Uterus (tissue), 4 donors: ENCODE data around the gene GJA1. TPM values are rescaled to one million over a fixed set of nuclear protein-coding genes. Genes with fewer than 3 reads are reported as not detected.
"Not testable (repeated sequence)": the region's sequence is repeated elsewhere in the genome, so short reads cannot be mapped to it uniquely, and the experiment has no call there.

Source experiments
- DNase-seq, 2 donors: peaks; one replicate each; pipeline ENCODE4 v3.0.0-alpha.2; 2019 to 2020
- H3K27ac ChIP-seq, 2 donors: fragments of 200-600 bp; sonication (generic); 1 replicate in 1 of 2; 2 replicates in 1 of 2; pipeline ENCODE4 v1.5.1; 2016 to 2018
- H3K27me3 ChIP-seq, 2 donors: fragments of 200-600 bp; sonication (generic); one replicate each; pipeline ENCODE4 v1.5.1; 2018 to 2019; ENCODE audit warnings: control low read depth in 1 of 2
- H3K36me3 ChIP-seq, 2 donors: fragments of 200-600 bp; sonication (generic); one replicate each; pipeline ENCODE4 v1.5.1; 2019; ENCODE audit warnings: control low read depth in 1 of 2
- H3K4me1 ChIP-seq, 2 donors: fragments of 200-600 bp; sonication (generic); one replicate each; pipeline ENCODE4 v1.5.1; 2018 to 2019; ENCODE audit warnings: control low read depth in 1 of 2
- H3K4me3 ChIP-seq, 2 donors: fragments of 200-600 bp; sonication (generic); 1 replicate in 1 of 2; 2 replicates in 1 of 2; pipeline ENCODE4 v1.5.1; 2018 to 2019; ENCODE audit warnings: mild to moderate bottlenecking in 1 of 2
- H3K9me3 ChIP-seq, 2 donors: fragments of 200-600 bp; sonication (generic); one replicate each; pipeline ENCODE4 v1.5.1; 2019; ENCODE audit warnings: control low read depth in 1 of 2
- CTCF ChIP-seq, 4 experiments: fragments of 200-600 bp in 2 of 4; fragments of 450-650 bp in 2 of 4; sonication (generic) in 2 of 4; IDR thresholded peaks; one replicate each; pipeline ENCODE4 v1.5.1; 2016 to 2019; ENCODE audit warnings: antibody characterized with exemption in 4 of 4, mild to moderate bottlenecking in 2 of 4, moderate library complexity in 1 of 4
- POLR2A ChIP-seq, 2 donors: fragments of 450-650 bp; IDR thresholded peaks; one replicate each; pipeline ENCODE4 v1.6.1; 2016; ENCODE audit warnings: antibody characterized with exemption in 2 of 2, mild to moderate bottlenecking in 1 of 2, moderate library complexity in 1 of 2
- intact Hi-C: fragments of 100-400 bp; cut with DNase I; formaldehyde crosslinking; loops from one replicate; pipeline ENCODE4 v1.15.1; 2023; ENCODE audit warnings: low total_unique reads
- total RNA-seq, 4 donors: library from RNA; depleted of rRNA in 3 of 4; stranded (reverse); fragments of >200 nt in 3 of 4; gene quantifications; one replicate each; pipeline versions ENCODE4 v1.1.0 to v1.2.4, GENCODE V29; 2014 to 2023
- donor health status: DM: yes; HTN: yes; CAD: no.

The GJA1 gene
- total RNA-seq, 4 donors from 2014 or later: 41.5 to 260 (median 54.3) TPM

- no peak for DNase-seq
- TF ChIP-seq POLR2A (IDR thresholded peaks at IDR 0.05): no peak
- TF ChIP-seq CTCF (IDR thresholded peaks at IDR 0.05): peak; percentile 70 to 87 (median 74)
- Histone ChIP-seq H3K27ac (no peak overlapping the region), H3K36me3 (no peaks in the 10 kb centered on the region), H3K9me3 (no peaks in the 10 kb centered on the region), H3K4me1 (no peaks in the 10 kb centered on the region), H3K27me3 (no peaks in the 10 kb centered on the region), H3K4me3 (no peak overlapping the region)
- intact Hi-C loops: loop anchor here (10.0 kb wide), 1 partner anchor 414 kb away; no protein-coding TSS in a partner anchor
These were observed 4.7 kb upstream of the GJA1 start for GRCh38 chr6:121430514-121431460.

- not testable (repeated sequence) for H3K27ac ChIP-seq, DNase-seq, H3K4me1 ChIP-seq, H3K4me3 ChIP-seq, H3K27me3 ChIP-seq, H3K36me3 ChIP-seq, H3K9me3 ChIP-seq
- intact Hi-C loops: loop anchor here (10.0 kb wide), 1 partner anchor 413 kb away; no protein-coding TSS in a partner anchor
These were observed 3.7 kb upstream of the GJA1 start for GRCh38 chr6:121431776-121432175.

GRCh38 chr6:121434037-121434770 is 1.2 kb upstream of the GJA1 start:
- H3K4me3 ChIP-seq: no peak overlapping the region
- TF ChIP-seq POLR2A (IDR thresholded peaks at IDR 0.05) (no peak), CTCF (IDR thresholded peaks at IDR 0.05) (no peak)
- no peaks in the 10 kb centered on the region for H3K36me3 ChIP-seq
- no peaks in the 10 kb centered on the region for H3K4me1 ChIP-seq
- H3K9me3 ChIP-seq: no peaks in the 10 kb centered on the region
- intact Hi-C loops: loop anchor here (10.0 kb wide), 1 partner anchor 411 kb away; no protein-coding TSS in a partner anchor
- H3K27me3 ChIP-seq: no peaks in the 10 kb centered on the region
- DNase-seq: peak in 1 of 2 donors; percentile 31
- peak overlapping the region; percentile 84 to 95 for H3K27ac ChIP-seq

GRCh38 chr6:121436274-121436857 is 920 bp downstream of the GJA1 start:
- H3K4me1 ChIP-seq: no peaks in the 10 kb centered on the region
- no peaks in the 10 kb centered on the region for H3K36me3 ChIP-seq
- no peaks in the 10 kb centered on the region for H3K9me3 ChIP-seq
- H3K27ac ChIP-seq: peak overlapping the region; percentile 84 to 95
- DNase-seq: peak in 1 of 2 donors; percentile 29
- TF ChIP-seq POLR2A (IDR thresholded peaks at IDR 0.05): no peak
- TF ChIP-seq CTCF (IDR thresholded peaks at IDR 0.05): no peak
- H3K4me3 ChIP-seq: peak overlapping the region; percentile 66 to 72
- intact Hi-C loops: loop anchor here (10.0 kb wide), 1 partner anchor 408 kb away; no protein-coding TSS in a partner anchor
- H3K27me3 ChIP-seq: no peaks in the 10 kb centered on the region
